K562 (cell line): ENCODE data around the gene OR51V1. TPM values are rescaled to one million over a fixed set of nuclear protein-coding genes. Genes with fewer than 3 reads are reported as not detected.

Experiments
- CAMTA2 ChIP-seq: fragments of 250-450 bp; sonication (Bioruptor Pico); conservative IDR thresholded peaks from 2 replicates; pipeline ENCODE4 v1.5.1; 2022
- CCNT2 ChIP-seq: IDR thresholded peaks from 2 replicates; pipeline ENCODE4 v1.6.1; 2011; ENCODE audit warnings: borderline replicate concordance, low read depth, mild to moderate bottlenecking, moderate library complexity, mixed read lengths, low read length; ENCODE audit not compliant: insufficient read length; ENCODE audit errors: extremely low read depth
- HNRNPUL1 ChIP-seq: fragments of 200-400 bp; formaldehyde crosslinking; IDR thresholded peaks from 2 replicates; pipeline ENCODE4 v1.6.1; 2017; ENCODE audit warnings: low read length
- KAT2B ChIP-seq: IDR thresholded peaks from one replicate; pipeline ENCODE4 v1.6.1; 2012; ENCODE audit warnings: low read depth, mild to moderate bottlenecking, control low read depth, inconsistent platforms, low read length, moderate library complexity
- MCM7 ChIP-seq, 2 experiments: fragments of 450-650 bp; IDR thresholded peaks; 2 replicates each; pipeline ENCODE4 v1.6.1; 2016 to 2018
- MXI1 ChIP-seq: IDR thresholded peaks from 2 replicates; pipeline ENCODE4 v1.6.1; 2011; ENCODE audit warnings: low read depth, mild to moderate bottlenecking, improper control_type of control experiment, low read length
- NCOA6 ChIP-seq: fragments of 450-650 bp; IDR thresholded peaks from 2 replicates; pipeline ENCODE4 v1.6.1; 2017; ENCODE audit warnings: mild to moderate bottlenecking
- NR3C1 ChIP-seq: sonication (generic); formaldehyde crosslinking; IDR thresholded peaks from 2 replicates; pipeline ENCODE4 v1.8.1; 2022; ENCODE audit warnings: missing genetic modification reagents
- RBBP5 ChIP-seq: fragments of 200-600 bp; sonication (generic); IDR thresholded peaks from 2 replicates; pipeline ENCODE4 v1.6.1; 2012; ENCODE audit warnings: borderline replicate concordance, mild to moderate bottlenecking, low read length, control low read depth, inconsistent platforms; ENCODE audit not compliant: insufficient read depth, poor library complexity, severe bottlenecking
- SAFB2 ChIP-seq: fragments of 200-400 bp; formaldehyde crosslinking; IDR thresholded peaks from 2 replicates; pipeline ENCODE4 v1.6.1; 2018; ENCODE audit warnings: borderline replicate concordance, low read length, low read depth, moderate library complexity; ENCODE audit not compliant: severe bottlenecking
- TEAD1 ChIP-seq, 2 experiments: fragments of 450-650 bp in 1 of 2; sonication (generic) in 1 of 2; formaldehyde crosslinking; IDR thresholded peaks; 2 replicates each; pipeline versions ENCODE4 v1.4.0 to v1.8.0; 2020 to 2022; ENCODE audit warnings: mild to moderate bottlenecking in 2 of 2, missing genetic modification reagents in 1 of 2
- ZNF224 ChIP-seq: sonication (generic); formaldehyde crosslinking; IDR thresholded peaks from 2 replicates; pipeline ENCODE4 v1.8.0; 2022; ENCODE audit warnings: mild to moderate bottlenecking, missing genetic modification reagents
- ZNF507 ChIP-seq: conservative IDR thresholded peaks from 2 replicates; pipeline ENCODE4 v1.6.1; 2017; ENCODE audit warnings: missing genetic modification characterization, missing compliant biosample characterization
- ZNF586 ChIP-seq: fragments of 450-650 bp; formaldehyde crosslinking; conservative IDR thresholded peaks from 2 replicates; pipeline ENCODE4 v1.4.0; 2020; ENCODE audit warnings: mild to moderate bottlenecking, moderate library complexity
- polyA plus RNA-seq, 8 experiments: library from polyadenylated mRNA; depleted of rRNA in 4 of 8; stranded (reverse) in 5 of 8; unstranded in 3 of 8; fragments of >200 nt; fragmentation: Nextera tagmentation in 2 of 8; fragmentation: Illumina TruSeq in 1 of 8; extraction: Ambion mirVana in 2 of 8; extraction: Trizol in 1 of 8; gene quantifications; 2 replicates each; pipeline versions ENCODE4 v1.2.1 to v1.2.3, GENCODE V29; 2011 to 2014; ENCODE audit warnings: inconsistent platforms in 1 of 8, missing spikeins in 1 of 8
- total RNA-seq, 7 experiments: library from RNA; depleted of rRNA in 6 of 7; stranded (reverse); fragments of >200 nt in 6 of 7; fragmentation: Illumina TruSeq in 2 of 7; extraction: Trizol in 2 of 7; gene quantifications; 2 replicates each; pipeline versions ENCODE4 v1.2.1 to v1.2.3, GENCODE V29; 2011 to 2021; ENCODE audit warnings: low replicate concordance in 1 of 7
- TF ChIP-seq, protein P1 (sequence below), 2 experiments: fragments of 450-650 bp in 1 of 2; sonication (generic) in 1 of 2; formaldehyde crosslinking; conservative IDR thresholded peaks; 2 replicates each; pipeline versions ENCODE4 v1.4.0 to v1.8.1; 2020 to 2022; ENCODE audit warnings: mild to moderate bottlenecking in 1 of 2, missing genetic modification reagents in 1 of 2
- TF ChIP-seq, protein P2 (sequence below), 2 experiments: fragments of 150-350 bp in 1 of 2; IDR thresholded peaks; 2 replicates each; pipeline ENCODE4 v1.6.1; 2012 to 2016; ENCODE audit warnings: low read depth in 2 of 2, low read length in 2 of 2, mild to moderate bottlenecking in 1 of 2, moderate library complexity in 1 of 2
- TF ChIP-seq, protein P3 (sequence below): fragments of 450-650 bp; IDR thresholded peaks from 2 replicates; pipeline ENCODE4 v1.6.1; 2014; ENCODE audit warnings: low read depth, mild to moderate bottlenecking, moderate library complexity, borderline replicate concordance
- TF ChIP-seq, protein P4 (sequence below): sonication (generic); formaldehyde crosslinking; IDR thresholded peaks from 2 replicates; pipeline ENCODE4 v1.8.1; 2023; ENCODE audit warnings: mild to moderate bottlenecking, missing genetic modification reagents

Gene OR51V1
- total and polyA plus RNA-seq, 9 of the 15 experiments (the other 6 are each of a cell fraction or from before 2014, with no cell fraction given): not detected

DNA sequence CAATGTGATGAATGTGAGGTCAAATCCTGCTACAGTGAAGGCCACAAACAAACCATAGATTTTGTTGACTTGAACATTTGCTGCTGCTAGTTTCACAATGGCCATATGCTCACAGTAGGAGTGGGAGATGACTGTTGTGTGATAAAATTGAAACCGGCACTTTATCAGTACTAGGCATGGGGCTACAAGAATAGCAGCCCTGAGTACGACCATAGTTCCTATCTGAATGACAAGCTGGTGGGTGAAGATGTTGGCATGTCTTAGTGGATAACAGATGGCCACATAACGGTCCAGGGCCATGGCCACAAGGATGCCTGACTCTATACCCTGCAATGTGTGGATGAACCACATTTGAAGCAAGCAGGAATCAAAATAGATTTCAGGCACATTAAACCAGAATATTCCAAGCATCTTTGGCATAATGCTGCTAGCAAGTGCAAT, 48.7 kb downstream of the OR51V1 start (continued):
- TF ChIP-seq, protein P1, sequence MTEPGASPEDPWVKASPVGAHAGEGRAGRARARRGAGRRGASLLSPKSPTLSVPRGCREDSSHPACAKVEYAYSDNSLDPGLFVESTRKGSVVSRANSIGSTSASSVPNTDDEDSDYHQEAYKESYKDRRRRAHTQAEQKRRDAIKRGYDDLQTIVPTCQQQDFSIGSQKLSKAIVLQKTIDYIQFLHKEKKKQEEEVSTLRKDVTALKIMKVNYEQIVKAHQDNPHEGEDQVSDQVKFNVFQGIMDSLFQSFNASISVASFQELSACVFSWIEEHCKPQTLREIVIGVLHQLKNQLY (CRISPR knock-in tag; conservative IDR thresholded peaks at IDR 0.05): no peak
- TF ChIP-seq SAFB2: no peak
- TF ChIP-seq NR3C1: no peak
- no peak for TF ChIP-seq ZNF586 (CRISPR knock-in tag)
- TF ChIP-seq, protein P2, sequence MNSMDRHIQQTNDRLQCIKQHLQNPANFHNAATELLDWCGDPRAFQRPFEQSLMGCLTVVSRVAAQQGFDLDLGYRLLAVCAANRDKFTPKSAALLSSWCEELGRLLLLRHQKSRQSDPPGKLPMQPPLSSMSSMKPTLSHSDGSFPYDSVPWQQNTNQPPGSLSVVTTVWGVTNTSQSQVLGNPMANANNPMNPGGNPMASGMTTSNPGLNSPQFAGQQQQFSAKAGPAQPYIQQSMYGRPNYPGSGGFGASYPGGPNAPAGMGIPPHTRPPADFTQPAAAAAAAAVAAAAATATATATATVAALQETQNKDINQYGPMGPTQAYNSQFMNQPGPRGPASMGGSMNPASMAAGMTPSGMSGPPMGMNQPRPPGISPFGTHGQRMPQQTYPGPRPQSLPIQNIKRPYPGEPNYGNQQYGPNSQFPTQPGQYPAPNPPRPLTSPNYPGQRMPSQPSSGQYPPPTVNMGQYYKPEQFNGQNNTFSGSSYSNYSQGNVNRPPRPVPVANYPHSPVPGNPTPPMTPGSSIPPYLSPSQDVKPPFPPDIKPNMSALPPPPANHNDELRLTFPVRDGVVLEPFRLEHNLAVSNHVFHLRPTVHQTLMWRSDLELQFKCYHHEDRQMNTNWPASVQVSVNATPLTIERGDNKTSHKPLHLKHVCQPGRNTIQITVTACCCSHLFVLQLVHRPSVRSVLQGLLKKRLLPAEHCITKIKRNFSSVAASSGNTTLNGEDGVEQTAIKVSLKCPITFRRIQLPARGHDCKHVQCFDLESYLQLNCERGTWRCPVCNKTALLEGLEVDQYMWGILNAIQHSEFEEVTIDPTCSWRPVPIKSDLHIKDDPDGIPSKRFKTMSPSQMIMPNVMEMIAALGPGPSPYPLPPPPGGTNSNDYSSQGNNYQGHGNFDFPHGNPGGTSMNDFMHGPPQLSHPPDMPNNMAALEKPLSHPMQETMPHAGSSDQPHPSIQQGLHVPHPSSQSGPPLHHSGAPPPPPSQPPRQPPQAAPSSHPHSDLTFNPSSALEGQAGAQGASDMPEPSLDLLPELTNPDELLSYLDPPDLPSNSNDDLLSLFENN (IDR thresholded peaks at IDR 0.05; ENCODE audit: low read depth in 2 of 2, low read length in 2 of 2): peak in 1 of 2 experiments; percentile 79; a peak in 2 of 4 replicates
- TF ChIP-seq NCOA6: no peak
- no peak for TF ChIP-seq HNRNPUL1
- no peak for TF ChIP-seq MCM7 (IDR thresholded peaks at IDR 0.05)
- TF ChIP-seq CAMTA2 (CRISPR knock-in tag): no peak
- no peak for TF ChIP-seq ZNF224
- peak in 1 of 2 experiments; percentile 89; a peak in 2 of 4 replicates for TF ChIP-seq TEAD1 (CRISPR knock-in tag; IDR thresholded peaks at IDR 0.05)
- TF ChIP-seq MXI1: 0 out of 2 replicates have a peak, but pooled peaks have one; percentile 51
- TF ChIP-seq KAT2B: no peak
- TF ChIP-seq, protein P3, sequence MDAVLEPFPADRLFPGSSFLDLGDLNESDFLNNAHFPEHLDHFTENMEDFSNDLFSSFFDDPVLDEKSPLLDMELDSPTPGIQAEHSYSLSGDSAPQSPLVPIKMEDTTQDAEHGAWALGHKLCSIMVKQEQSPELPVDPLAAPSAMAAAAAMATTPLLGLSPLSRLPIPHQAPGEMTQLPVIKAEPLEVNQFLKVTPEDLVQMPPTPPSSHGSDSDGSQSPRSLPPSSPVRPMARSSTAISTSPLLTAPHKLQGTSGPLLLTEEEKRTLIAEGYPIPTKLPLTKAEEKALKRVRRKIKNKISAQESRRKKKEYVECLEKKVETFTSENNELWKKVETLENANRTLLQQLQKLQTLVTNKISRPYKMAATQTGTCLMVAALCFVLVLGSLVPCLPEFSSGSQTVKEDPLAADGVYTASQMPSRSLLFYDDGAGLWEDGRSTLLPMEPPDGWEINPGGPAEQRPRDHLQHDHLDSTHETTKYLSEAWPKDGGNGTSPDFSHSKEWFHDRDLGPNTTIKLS: no peak
- TF ChIP-seq, protein P4, sequence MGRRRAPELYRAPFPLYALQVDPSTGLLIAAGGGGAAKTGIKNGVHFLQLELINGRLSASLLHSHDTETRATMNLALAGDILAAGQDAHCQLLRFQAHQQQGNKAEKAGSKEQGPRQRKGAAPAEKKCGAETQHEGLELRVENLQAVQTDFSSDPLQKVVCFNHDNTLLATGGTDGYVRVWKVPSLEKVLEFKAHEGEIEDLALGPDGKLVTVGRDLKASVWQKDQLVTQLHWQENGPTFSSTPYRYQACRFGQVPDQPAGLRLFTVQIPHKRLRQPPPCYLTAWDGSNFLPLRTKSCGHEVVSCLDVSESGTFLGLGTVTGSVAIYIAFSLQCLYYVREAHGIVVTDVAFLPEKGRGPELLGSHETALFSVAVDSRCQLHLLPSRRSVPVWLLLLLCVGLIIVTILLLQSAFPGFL: no peak
- TF ChIP-seq ZNF507 (tag): no peak
- peak; percentile 61 for TF ChIP-seq CCNT2
- TF ChIP-seq RBBP5: no peak
